SW480 (cell line): ENCODE data around the gene FAM53A.
"Not testable (repeated sequence)": the region's sequence is repeated elsewhere in the genome, so short reads cannot be mapped to it uniquely, and the experiment has no call there.

Source experiments
- DNase-seq: peaks from one replicate; pipeline ENCODE4 v3.0.0-alpha.2; 2016; ENCODE audit warnings: low spot score

FAM53A gene

GRCh38 chr4:1686440-1687036 is 2.4 kb upstream of the FAM53A start:
- DNase-seq = no peak

- DNase-seq = no peak
Measured at GRCh38 chr4:1685235-1686150, 1.4 kb upstream of the FAM53A start.

GRCh38 chr4:1684506-1685234 is 557 bp upstream of the FAM53A start:
- DNase-seq = no peak

- DNase-seq = peak; percentile 39
Measured at GRCh38 chr4:1683261-1683735, 815 bp downstream of the FAM53A start.

GRCh38 chr4:1682860-1683259 is 1.3 kb downstream of the FAM53A start:
- DNase-seq = no peak

GRCh38 chr4:1678244-1678643 is 5.9 kb downstream of the FAM53A start:
- no peak for DNase-seq

- no peak for DNase-seq
Measured at GRCh38 chr4:1676605-1677525, 7.2 kb downstream of the FAM53A start.

GRCh38 chr4:1675802-1676137 is 8.3 kb downstream of the FAM53A start:
- no peak for DNase-seq

GRCh38 chr4:1675136-1675801 is 8.8 kb downstream of the FAM53A start:
- DNase-seq = no peak

- no peak for DNase-seq
Measured at GRCh38 chr4:1674682-1675081, 9.4 kb downstream of the FAM53A start.

- DNase-seq = no peak
Measured at GRCh38 chr4:1673671-1674070, 10.4 kb downstream of the FAM53A start.

- DNase-seq = not testable (repeated sequence)
Measured at GRCh38 chr4:1671011-1671410, 13.1 kb downstream of the FAM53A start.

GRCh38 chr4:1670279-1670678 is 13.8 kb downstream of the FAM53A start:
- DNase-seq = no peak

GRCh38 chr4:1669850-1670249 is 14.3 kb downstream of the FAM53A start:
- no peak for DNase-seq

GRCh38 chr4:1669270-1669669 is 14.8 kb downstream of the FAM53A start:
- no peak for DNase-seq

GRCh38 chr4:1668488-1668840 is 15.6 kb downstream of the FAM53A start:
- DNase-seq = no peak

- DNase-seq = no peak
Measured at GRCh38 chr4:1667273-1667672, 16.8 kb downstream of the FAM53A start.

- DNase-seq = no peak
Measured at GRCh38 chr4:1666391-1666790, 17.7 kb downstream of the FAM53A start.

- DNase-seq = no peak
Measured at GRCh38 chr4:1664141-1664540, 20.0 kb downstream of the FAM53A start.

GRCh38 chr4:1663549-1663948 is 20.6 kb downstream of the FAM53A start:
- DNase-seq = no peak

GRCh38 chr4:1661695-1662094 is 22.4 kb downstream of the FAM53A start:
- DNase-seq = no peak
